Stomach smooth muscle (tissue), 2 donors: ENCODE measurements around the gene MUC20.
"Not testable (repeated sequence)": the region's sequence is repeated elsewhere in the genome, so short reads cannot be mapped to it uniquely, and the experiment has no call there.

ENCODE experiments used
- H3K27ac ChIP-seq: one replicate; pipeline ENCODE4 v1.7.0; 2013; ENCODE audit warnings: mild to moderate bottlenecking, low read length, inconsistent platforms
- H3K27me3 ChIP-seq, 2 donors: one replicate each; pipeline ENCODE4 v1.7.0; 2013; ENCODE audit warnings: low read length in 2 of 2; ENCODE audit not compliant: insufficient read depth in 2 of 2, control insufficient read depth in 1 of 2
- H3K36me3 ChIP-seq, 2 donors: one replicate each; pipeline ENCODE4 v1.7.0; 2013; ENCODE audit warnings: low read length in 2 of 2; ENCODE audit not compliant: control insufficient read depth in 2 of 2, insufficient read depth in 2 of 2
- H3K4me1 ChIP-seq: one replicate; pipeline ENCODE4 v1.7.0; 2013; ENCODE audit warnings: low read length; ENCODE audit not compliant: control insufficient read depth, insufficient read depth
- H3K4me3 ChIP-seq, 2 donors: one replicate each; pipeline ENCODE4 v1.7.0; 2013; ENCODE audit warnings: low read length in 2 of 2
- H3K9ac ChIP-seq, 2 donors: one replicate each; pipeline ENCODE4 v1.7.0; 2013; ENCODE audit warnings: low read length in 2 of 2, mild to moderate bottlenecking in 1 of 2
- H3K9me3 ChIP-seq, 2 donors: one replicate each; pipeline ENCODE4 v1.7.0; 2013; ENCODE audit warnings: low read length in 2 of 2; ENCODE audit not compliant: control insufficient read depth in 2 of 2
- donor health status: healthy.
- donor health status: Pancreatic carcinoma.

Gene MUC20

DNA sequence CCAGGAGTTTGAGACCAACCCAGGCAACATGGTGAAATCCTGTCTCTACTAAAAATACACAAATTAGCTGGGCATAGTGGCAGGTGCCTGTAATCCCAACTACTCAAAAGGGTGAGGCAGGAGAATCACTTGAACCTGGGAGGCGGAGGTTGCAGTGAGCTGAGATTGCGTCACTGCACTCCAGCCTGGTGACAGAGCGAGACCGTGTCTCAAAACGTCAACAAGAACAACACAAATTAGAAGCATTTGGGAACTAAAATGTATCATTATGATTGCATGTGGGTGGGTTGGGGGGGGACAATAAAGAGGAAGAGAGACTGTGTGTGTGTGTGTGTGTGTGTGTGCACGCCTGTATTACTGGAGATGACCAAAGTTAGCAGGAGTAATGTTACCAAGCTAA lies 17.0 kb downstream of the MUC20 start:
- not testable (repeated sequence) for H3K4me1 ChIP-seq, H3K9me3 ChIP-seq, H3K4me3 ChIP-seq, H3K27me3 ChIP-seq, H3K9ac ChIP-seq, H3K27ac ChIP-seq
- H3K36me3 ChIP-seq: peaks cover 9 to 18% of the 10 kb centered on the region in 2 donors

GRCh38 chr3:195738274-195739044 lies 17.7 kb downstream of the MUC20 start:
- Histone ChIP-seq H3K27ac (no peak overlapping the region), H3K9me3 (no peaks in the 10 kb centered on the region), H3K4me3 (no peak overlapping the region), H3K27me3 (no peaks in the 10 kb centered on the region), H3K36me3 (peaks cover 6 to 11% of the 10 kb centered on the region in 2 donors), H3K9ac (no peak overlapping the region), H3K4me1 (no peaks in the 10 kb centered on the region)

DNA sequence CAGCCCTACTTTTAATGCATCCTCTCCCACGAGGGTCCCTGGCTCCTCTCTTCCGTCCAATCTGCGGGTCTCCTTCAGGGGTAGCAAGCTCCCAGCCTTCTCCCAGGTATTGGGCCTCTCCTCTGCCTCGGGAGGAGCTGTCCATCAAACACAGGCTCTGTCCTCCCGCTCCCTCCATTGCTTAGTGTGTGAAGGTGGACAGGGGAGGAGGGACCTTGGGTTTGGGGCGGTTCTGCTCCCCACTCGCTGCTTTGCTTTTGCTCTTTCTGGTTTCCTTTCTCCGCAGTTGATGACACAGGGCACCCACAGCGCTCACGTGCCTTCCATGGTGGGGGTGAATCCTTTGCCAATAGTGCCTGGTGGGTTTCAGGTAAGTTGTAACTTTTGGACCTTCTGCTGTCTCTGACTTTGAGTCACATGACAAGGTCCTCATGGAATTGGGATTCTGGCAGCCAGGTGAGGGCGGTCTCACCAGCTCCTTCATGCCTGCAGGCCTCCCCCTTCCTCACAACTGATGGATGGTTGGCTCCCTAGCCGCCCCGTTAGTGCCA lies 18.9 kb downstream of the MUC20 start:
- Histone ChIP-seq H3K4me1 (no peaks in the 10 kb centered on the region), H3K9ac (no peak overlapping the region), H3K4me3 (no peak overlapping the region), H3K27ac (no peak overlapping the region), H3K27me3 (no peaks in the 10 kb centered on the region), H3K36me3 (peaks cover 6 to 10% of the 10 kb centered on the region in 2 donors), H3K9me3 (no peaks in the 10 kb centered on the region)

DNA sequence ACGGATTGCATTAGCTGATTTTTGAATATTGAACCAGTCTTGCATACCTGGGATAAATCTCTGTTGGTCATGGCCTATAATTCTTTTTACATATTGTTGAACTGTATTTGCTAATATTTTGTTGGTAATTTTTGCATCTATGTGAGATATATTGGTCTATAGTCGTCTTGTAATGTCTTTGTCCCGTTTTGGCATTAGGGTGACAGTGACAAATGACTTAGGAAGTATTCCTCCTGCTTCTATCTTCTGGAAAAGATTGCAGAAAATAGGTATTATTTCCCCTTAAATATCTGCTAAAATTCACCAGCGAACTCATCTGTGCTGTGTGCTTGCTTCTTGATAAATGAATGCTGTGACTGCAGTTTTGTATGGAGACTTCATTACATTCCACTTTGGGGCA lies 23.7 kb downstream of the MUC20 start:
- Histone ChIP-seq H3K27ac (no peak overlapping the region), H3K4me1 (no peaks in the 10 kb centered on the region), H3K9me3 (no peaks in the 10 kb centered on the region), H3K36me3 (peaks cover 0 to 4% of the 10 kb centered on the region in 2 donors), H3K4me3 (no peak overlapping the region), H3K9ac (no peak overlapping the region), H3K27me3 (peaks cover 0 to 6% of the 10 kb centered on the region in 2 donors)

DNA sequence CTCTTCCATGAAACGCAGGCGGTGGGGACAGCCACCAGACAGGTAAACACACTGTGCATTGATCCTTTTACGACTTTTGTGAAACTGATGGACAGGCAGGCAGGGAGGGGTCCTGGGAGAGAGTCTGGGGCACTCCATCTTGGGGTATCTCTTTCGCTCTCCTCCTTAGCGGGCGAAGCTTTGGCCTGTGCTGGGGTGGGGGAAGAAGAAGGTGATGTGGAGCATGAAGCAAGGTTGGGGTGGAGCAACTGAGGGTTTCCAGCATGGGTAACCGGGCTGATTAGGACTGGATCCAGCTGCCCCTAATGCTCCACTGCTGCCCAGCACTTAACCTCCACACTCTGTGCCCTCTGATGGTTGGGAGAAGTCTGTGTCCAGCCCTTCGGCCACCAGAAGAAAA lies 25.6 kb downstream of the MUC20 start:
- H3K4me3 ChIP-seq: no peak overlapping the region
- peaks cover 0 to 6% of the 10 kb centered on the region in 2 donors for H3K27me3 ChIP-seq
- H3K9me3 ChIP-seq: no peaks in the 10 kb centered on the region
- no peaks in the 10 kb centered on the region for H3K4me1 ChIP-seq
- peaks cover 0 to 4% of the 10 kb centered on the region in 2 donors for H3K36me3 ChIP-seq
- H3K27ac ChIP-seq: no peak overlapping the region
- H3K9ac ChIP-seq: no peak overlapping the region

GRCh38 chr3:195746751-195747150 lies 26.0 kb downstream of the MUC20 start:
- no peak overlapping the region for H3K9ac ChIP-seq
- no peaks in the 10 kb centered on the region for H3K4me1 ChIP-seq
- peaks cover 0 to 6% of the 10 kb centered on the region in 2 donors for H3K27me3 ChIP-seq
- H3K36me3 ChIP-seq: peaks cover 0 to 4% of the 10 kb centered on the region in 2 donors
- H3K27ac ChIP-seq: no peak overlapping the region
- H3K4me3 ChIP-seq: no peak overlapping the region
- H3K9me3 ChIP-seq: no peaks in the 10 kb centered on the region

DNA sequence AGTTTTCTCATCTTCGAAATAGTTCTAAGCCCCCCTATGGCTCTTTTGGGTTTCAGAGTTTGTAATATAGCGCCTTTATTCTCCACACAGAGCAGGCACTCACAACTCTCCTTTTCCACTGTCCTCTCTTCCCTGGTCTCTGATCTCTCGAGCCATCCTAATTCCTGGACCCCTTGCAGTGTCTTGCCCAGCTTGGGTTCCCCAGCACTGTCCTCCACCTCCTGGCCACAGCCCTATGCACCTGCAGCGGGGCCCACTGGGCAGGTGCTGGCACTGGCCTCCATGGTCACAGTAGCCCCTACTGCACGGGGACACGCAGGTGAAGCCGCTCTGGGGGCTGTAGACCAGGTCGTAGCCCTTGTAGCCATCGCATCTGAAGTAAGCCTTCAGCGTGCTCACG lies 27.9 kb downstream of the MUC20 start:
- Histone ChIP-seq H3K4me3 (no peak overlapping the region), H3K9ac (no peak overlapping the region), H3K27ac (no peak overlapping the region), H3K27me3 (peaks cover 0 to 6% of the 10 kb centered on the region in 2 donors), H3K36me3 (peaks cover 0 to 4% of the 10 kb centered on the region in 2 donors), H3K4me1 (no peaks in the 10 kb centered on the region), H3K9me3 (no peaks in the 10 kb centered on the region)

DNA sequence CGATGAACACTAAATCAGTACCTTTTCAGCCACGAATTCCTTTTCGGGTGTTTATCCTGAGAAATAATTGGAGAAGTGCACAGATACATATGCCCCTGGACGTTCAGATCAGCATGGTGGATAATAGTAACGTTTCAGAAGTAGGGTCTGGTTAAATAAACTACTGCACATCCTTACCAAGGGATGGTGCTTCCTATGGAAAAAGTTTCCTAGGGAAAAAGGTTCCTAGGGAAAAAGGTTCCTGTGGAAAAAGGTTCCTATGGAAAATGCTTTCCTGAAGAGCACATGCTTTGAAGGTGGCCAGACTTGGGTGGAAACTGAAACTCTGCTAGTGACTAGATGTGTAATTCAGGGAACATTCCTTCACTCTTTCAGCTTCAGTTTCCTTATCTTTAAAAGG lies 28.3 kb downstream of the MUC20 start:
- not testable (repeated sequence) for H3K9me3 ChIP-seq, H3K4me1 ChIP-seq, H3K27me3 ChIP-seq, H3K36me3 ChIP-seq, H3K9ac ChIP-seq, H3K27ac ChIP-seq, H3K4me3 ChIP-seq

- no peak overlapping the region for H3K9ac ChIP-seq
- H3K36me3 ChIP-seq: peaks cover 0 to 2% of the 10 kb centered on the region in 2 donors
- H3K4me1 ChIP-seq: no peaks in the 10 kb centered on the region
- H3K4me3 ChIP-seq: no peak overlapping the region
- no peak overlapping the region for H3K27ac ChIP-seq
- peaks cover 0 to 10% of the 10 kb centered on the region in 2 donors for H3K27me3 ChIP-seq
- H3K9me3 ChIP-seq: no peaks in the 10 kb centered on the region
Observed at GRCh38 chr3:195750797-195751520, 30.2 kb downstream of the MUC20 start.

DNA sequence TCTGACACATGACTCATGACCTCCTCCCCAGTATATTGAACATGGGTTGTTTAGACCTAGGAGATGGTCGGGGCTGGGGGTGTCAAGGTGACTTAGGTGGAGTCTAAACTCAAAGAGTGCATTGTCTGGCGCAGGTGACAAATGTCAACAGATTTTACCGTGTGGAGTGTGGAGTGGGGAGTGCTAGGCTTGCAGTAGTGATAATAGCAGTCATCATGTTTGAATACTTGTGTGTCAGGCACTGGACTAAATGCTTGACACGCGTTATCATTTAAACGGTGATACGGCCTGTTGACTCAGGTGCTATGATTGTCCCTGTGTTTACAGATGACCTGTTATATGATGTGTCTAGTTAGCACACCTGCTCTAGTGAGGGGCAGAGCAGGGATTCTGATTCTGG lies 30.8 kb downstream of the MUC20 start:
- Histone ChIP-seq H3K9ac (no peak overlapping the region), H3K4me3 (no peak overlapping the region), H3K27ac (no peak overlapping the region), H3K27me3 (peaks cover 0 to 13% of the 10 kb centered on the region in 2 donors), H3K36me3 (peaks cover 0 to 2% of the 10 kb centered on the region in 2 donors), H3K9me3 (no peaks in the 10 kb centered on the region), H3K4me1 (no peaks in the 10 kb centered on the region)

DNA sequence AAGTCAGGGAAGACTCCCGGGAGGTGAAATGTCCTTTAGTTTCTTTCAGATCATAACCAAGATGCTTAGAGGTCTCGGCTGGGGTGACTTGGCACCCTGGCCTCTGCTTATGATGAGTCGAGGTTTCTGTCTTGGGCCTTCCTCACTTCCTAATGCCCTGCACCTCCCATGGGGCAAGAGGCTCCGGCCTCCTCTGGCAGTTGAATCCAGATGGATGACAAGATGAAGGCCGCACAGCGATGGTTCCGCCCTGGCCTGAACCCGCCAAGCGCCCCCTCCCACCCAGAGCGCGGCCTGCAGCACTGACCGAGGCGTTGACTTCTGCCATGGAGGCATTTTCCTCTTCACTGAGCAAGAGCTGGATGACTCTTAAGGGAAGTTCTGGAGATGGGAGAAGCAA lies 31.3 kb downstream of the MUC20 start:
- Histone ChIP-seq H3K9ac (no peak overlapping the region), H3K4me1 (no peaks in the 10 kb centered on the region), H3K27me3 (peaks cover 0 to 16% of the 10 kb centered on the region in 2 donors), H3K36me3 (peaks cover 0 to 2% of the 10 kb centered on the region in 2 donors), H3K9me3 (no peaks in the 10 kb centered on the region), H3K4me3 (no peak overlapping the region), H3K27ac (no peak overlapping the region)
